AG08396 (cell line): ENCODE measurements around the gene CDH4.

ENCODE experiments used
- DNase-seq: peaks from one replicate; pipeline ENCODE4 v3.0.0; 2012; ENCODE audit warnings: low spot score, mixed read lengths

CDH4 gene

GRCh38 chr20:61582196-61582923, 330.3 kb downstream of the CDH4 start:
- no peak for DNase-seq

GRCh38 chr20:61583356-61583755, 331.3 kb downstream of the CDH4 start:
- no peak for DNase-seq

GRCh38 chr20:61584851-61585250, 332.8 kb downstream of the CDH4 start:
- DNase-seq = no peak

DNA sequence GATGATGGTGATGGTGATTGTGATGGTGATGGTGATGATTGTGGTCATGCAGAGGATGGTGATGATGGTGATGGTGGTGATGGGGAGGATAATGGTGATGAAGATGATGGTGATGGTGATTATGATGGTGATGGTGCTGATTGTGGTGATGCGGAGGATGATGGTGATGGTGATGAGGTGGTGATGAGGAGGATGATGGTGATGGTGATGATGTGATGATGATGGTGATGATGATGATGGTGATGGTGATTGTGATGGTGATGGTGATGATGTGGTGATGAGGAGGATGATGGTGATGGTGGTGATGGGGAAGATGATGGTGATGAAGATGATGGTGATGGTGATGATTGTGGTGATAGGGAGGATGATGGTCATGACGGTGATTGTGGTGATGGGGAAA, 333.7 kb downstream of the CDH4 start:
- no peak for DNase-seq

DNA sequence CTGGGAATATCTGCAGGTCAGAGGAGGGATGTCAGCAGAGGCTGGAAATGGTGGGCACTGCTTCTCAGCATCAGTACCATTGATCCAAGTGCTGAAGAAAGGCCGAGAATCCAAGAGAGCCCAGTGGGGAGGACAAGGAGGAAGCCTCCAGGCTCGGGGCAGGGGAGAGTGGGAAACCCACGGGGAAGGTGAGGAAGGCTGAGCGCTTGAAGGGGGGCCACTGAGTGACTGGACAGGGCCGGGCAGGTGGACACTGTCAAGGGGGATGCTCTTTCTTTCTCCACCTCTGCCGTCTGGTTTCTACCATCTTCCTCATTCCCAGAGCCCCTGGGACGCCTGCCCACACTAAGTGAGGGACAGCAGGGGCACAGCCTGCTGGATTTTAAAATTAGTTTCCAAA, 335.0 kb downstream of the CDH4 start:
- no peak for DNase-seq

DNA sequence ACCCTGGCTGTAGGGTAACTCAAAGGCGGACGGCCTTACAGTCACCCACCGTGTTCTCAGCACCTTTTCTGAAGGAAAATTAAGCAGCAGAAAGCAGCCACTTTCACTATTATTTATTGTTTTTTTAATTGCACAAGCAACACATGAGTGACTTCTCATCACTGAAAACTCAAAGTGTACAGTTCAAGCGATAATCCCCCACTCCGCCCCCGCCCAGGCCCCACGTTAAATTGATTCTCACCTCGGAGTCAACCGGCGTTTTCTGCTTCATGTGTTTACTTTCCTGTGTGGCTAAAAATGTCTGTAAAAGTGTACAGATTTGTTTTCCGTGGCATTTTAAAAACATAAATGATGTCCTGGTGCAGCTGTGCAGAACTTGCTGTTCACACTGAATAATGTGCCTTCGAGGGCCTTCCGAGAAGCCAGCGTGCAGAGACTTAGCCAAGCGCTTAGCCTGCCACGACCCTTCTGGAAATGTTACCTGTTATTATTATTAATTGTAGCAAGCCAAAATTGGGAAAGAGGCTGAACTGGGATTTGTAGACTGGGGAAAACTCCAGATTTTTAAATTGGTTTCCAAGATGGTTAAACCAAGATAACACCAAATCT, 335.7 kb downstream of the CDH4 start:
- DNase-seq = no peak

DNA sequence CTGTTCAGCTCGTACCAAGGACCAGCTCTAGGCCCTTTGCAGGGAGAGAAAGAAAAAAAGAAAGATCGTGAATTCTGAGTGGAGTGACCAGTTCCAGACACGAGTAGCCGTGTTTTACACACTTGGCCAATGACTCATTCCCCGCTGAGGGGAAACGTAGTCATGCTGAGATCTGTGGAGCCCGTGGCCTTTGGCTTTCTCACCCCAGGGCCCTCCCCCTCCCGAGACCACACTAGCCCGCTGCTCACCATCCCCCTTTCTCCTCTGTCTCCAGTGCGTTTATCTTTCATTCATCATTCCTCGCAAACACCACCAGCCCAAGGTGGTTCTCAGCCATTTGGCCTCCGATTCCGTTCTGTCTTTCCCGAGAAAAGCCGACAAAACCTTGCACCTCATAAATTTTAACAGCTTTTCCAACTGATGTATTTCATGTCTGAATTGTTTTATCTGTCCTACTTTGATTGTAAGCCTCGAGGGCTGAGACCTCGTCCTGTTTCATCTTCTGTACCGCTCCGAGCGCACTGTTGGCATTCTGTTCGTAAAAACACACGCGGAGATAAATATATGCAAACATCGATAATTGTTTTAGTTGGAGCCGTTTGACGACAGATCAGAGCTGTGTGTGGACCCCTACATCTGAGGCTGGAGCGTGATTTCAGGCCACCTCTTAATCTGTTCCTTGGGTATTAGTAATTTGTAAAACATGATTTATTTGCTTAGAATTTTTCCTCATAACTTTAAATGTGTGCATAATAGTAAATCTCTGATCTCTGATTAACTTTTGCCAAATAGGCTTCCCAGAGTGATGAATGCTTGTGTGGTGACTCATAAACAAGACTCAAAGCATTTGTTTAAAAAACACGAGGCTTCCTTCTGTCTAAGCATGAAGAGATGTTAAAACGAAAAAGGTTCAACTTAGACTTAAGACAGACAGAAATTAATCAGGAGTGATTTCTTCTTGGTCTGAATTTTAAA, 336.6 kb downstream of the CDH4 start:
- peak; percentile 77 for DNase-seq

GRCh38 chr20:61590236-61590635, 338.2 kb downstream of the CDH4 start:
- no peak for DNase-seq

GRCh38 chr20:61593516-61593915, 341.5 kb downstream of the CDH4 start:
- no peak for DNase-seq

- DNase-seq = no peak
Measured at GRCh38 chr20:61594198-61594597, 342.1 kb downstream of the CDH4 start.

- no peak for DNase-seq
Measured at GRCh38 chr20:61595216-61595615, 343.2 kb downstream of the CDH4 start.

GRCh38 chr20:61596687-61597330, 344.7 kb downstream of the CDH4 start:
- DNase-seq = peak; percentile 25

DNA sequence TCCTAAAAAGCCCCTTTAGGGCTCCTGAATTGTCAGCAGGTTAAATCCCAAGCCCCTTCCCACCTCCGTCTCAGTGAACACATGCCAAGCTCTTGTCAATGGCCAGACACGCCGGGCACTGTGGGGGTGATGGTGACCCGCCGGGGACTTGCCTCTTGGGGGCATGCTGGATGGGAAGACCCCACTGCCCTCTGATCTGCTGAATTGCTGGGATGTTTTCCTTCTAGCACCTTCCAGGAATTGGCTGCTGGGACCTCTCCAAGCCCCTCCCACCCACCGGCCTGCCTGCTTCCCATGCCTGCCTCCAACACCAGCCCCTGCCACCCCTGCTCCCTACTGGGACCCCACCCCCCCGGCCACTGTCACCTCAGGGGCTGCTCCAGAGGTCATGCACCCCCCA, 345.9 kb downstream of the CDH4 start:
- DNase-seq = no peak

- no peak for DNase-seq
Measured at GRCh38 chr20:61598586-61598985, 346.5 kb downstream of the CDH4 start.

DNA sequence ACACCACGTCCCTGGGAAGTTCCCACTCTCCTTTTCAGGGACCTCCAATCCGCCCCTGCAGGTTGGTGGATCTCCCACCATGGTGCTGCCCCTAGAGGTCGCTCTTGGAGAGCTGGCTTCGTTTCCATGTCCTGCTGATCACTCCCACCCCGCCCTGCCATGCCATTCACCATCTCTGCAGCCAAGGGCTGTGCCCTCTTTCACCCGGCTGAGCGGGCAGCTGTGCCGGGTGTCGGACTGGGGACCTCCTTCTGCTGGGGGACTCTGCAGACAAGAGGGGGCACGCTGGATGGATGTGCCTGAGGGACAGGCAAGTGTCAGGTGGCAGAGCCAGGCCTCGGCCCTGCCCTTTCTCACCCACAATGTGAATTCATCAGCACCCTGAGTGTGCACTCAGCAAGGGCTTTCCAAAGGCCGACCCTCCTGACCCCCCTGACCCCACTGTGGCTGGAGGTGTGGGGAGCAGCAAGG, 347.0 kb downstream of the CDH4 start:
- DNase-seq = no peak

DNA sequence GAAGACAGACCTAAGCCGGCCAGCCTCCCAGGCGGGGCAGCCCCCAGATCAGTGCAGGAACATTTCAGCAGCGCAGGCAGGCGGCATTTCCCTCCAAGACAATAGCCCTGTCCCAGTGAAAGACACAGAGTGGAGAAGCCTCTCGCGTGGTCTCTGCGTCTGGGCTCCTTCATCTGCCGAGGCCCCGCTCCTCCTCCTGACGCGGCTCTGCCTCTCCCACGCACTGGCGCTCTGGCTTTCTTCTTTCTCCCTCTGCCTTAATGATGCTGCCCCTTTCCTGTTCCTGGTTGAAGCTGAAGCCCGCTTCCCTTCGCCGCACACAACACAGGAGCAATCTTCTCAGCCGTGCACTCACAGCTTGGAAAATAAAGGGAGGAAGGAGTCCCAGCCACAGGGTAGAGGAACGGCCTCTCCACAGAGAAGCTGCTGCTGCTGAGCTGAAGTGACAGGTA, 347.5 kb downstream of the CDH4 start:
- no peak for DNase-seq

DNA sequence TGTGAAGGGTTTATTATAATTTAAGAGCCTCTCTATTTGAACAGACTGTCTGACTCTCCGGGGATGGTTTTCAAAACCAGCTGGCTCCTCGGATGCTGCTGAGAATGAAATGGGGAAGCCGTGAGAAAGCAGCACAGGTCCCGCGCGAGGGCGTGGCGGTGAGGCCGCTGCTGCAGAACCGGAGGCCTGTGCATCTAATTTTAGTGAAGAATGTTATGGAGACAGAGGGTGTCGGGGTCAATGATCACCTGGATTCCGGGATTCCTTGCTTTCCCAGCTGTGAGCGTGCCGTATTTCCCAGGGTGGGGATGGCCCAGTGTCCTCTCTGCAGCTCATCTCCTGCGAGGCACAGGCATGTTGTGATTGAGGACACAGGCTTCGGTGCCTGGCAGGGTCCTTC, 348.0 kb downstream of the CDH4 start:
- DNase-seq = no peak

GRCh38 chr20:61601361-61601760, 349.3 kb downstream of the CDH4 start:
- no peak for DNase-seq

GRCh38 chr20:61601853-61602252, 349.8 kb downstream of the CDH4 start:
- no peak for DNase-seq

- no peak for DNase-seq
Measured at GRCh38 chr20:61603715-61604114, 351.7 kb downstream of the CDH4 start.

DNA sequence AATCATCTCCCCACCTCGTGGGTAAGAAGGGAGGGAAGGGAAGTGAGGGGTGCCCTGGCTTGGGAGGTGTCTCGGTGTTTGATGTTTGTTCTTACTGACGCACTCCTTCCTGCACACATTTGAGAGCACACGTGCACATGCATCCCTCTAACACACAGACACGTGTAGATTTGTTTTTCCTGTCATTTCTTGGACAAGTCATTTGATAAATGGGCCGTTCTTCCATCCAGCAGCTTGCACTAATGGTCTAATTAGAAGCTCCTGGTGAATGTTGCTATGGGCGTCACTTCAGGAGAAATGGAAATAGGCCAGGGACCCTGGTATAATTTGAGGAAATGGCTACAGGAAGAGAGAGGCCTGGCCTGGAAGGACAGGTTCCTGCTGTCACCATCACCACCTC, 352.5 kb downstream of the CDH4 start:
- DNase-seq = no peak

DNA sequence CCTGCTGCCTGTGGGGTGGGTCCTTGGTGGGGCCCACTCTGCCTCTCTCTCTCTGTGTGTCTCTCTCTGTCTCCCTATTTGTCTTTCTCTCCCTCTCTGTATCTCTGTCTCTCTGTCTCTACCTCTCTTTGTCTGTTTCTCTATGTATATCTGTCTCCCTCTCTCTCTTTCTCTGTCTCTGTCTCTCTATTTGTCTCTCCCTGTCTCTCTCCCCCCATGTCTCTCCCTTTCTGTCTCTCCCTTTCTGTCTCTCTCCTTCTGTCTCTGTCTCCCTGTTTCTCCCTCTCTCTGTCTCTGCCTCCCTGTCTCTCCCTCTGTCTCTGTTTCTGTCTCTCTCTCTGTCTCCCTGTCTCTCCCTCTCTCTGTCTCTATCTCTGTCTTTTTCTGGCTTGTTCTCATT, 353.2 kb downstream of the CDH4 start:
- no peak for DNase-seq
